ENCODE measurements around the gene MTHFD1L. TPM values are rescaled to one million over a fixed set of nuclear protein-coding genes. Genes with fewer than 3 reads are reported as not detected.
A peak's percentile ranks its signal among the peaks of the same experiment; 100 is the strongest.

The MTHFD1L gene
- total and polyA plus RNA-seq, 3 donors from 2014 or later = 23.4 to 35.3 (median 29.5) TPM

- H3K9me3 ChIP-seq = no peaks in the 10 kb centered on the region
- 89 to 96% methylated on average over 3 of the region's 3 CpGs for WGBS, 2 donors
- intact Hi-C loops (cut with DNase I; ENCODE audit: low total_unique reads) = no loop called here
- no peak overlapping the region for H3K4me3 ChIP-seq
- H3K27me3 ChIP-seq = no peaks in the 10 kb centered on the region
- TF ChIP-seq CTCF (IDR thresholded peaks at IDR 0.05) = no peak
- TF ChIP-seq POLR2A (IDR thresholded peaks at IDR 0.05) = no peak
- H3K36me3 ChIP-seq (ENCODE audit: low read depth, missing control alignments) = no peaks in the 10 kb centered on the region
- DNase-seq = no peak
- no peak overlapping the region for H3K27ac ChIP-seq
- peaks cover 7% of the 10 kb centered on the region for H3K4me1 ChIP-seq
Measured at GRCh38 chr6:150900049-150900448, 34.5 kb downstream of the MTHFD1L start.

GRCh38 chr6:150902142-150902776 lies 36.8 kb downstream of the MTHFD1L start:
- intact Hi-C loops (cut with DNase I; ENCODE audit: low total_unique reads) = no loop called here
- Histone ChIP-seq H3K9me3 (no peaks in the 10 kb centered on the region), H3K4me3 (no peak overlapping the region), H3K4me1 (peaks cover 13% of the 10 kb centered on the region), H3K27me3 (no peaks in the 10 kb centered on the region), H3K36me3 (ENCODE audit: low read depth, missing control alignments) (no peaks in the 10 kb centered on the region), H3K27ac (peak overlapping the region in 1 of 2 donors; percentile 16)
- TF ChIP-seq CTCF (IDR thresholded peaks at IDR 0.05) = no peak
- TF ChIP-seq POLR2A (IDR thresholded peaks at IDR 0.05) = no peak
- DNase-seq = no peak
- WGBS, 2 donors = 44 to 64% methylated on average over 3 of the region's 3 CpGs

GRCh38 chr6:150905769-150906168 lies 40.3 kb downstream of the MTHFD1L start:
- H3K27ac ChIP-seq = no peak overlapping the region
- no peaks in the 10 kb centered on the region for H3K27me3 ChIP-seq
- no peak for TF ChIP-seq POLR2A (IDR thresholded peaks at IDR 0.05)
- peak in 1 of 3 experiments; percentile 24 for TF ChIP-seq CTCF (IDR thresholded peaks at IDR 0.05)
- H3K4me1 ChIP-seq = peaks cover 13% of the 10 kb centered on the region
- intact Hi-C loops (cut with DNase I; ENCODE audit: low total_unique reads) = no loop called here
- H3K4me3 ChIP-seq = no peak overlapping the region
- DNase-seq = no peak
- no peaks in the 10 kb centered on the region for H3K9me3 ChIP-seq
- no peaks in the 10 kb centered on the region for H3K36me3 ChIP-seq (ENCODE audit: low read depth, missing control alignments)
- WGBS, 2 donors = 94 to 99% methylated on average over 6 of the region's 6 CpGs

GRCh38 chr6:150906641-150907326 lies 41.3 kb downstream of the MTHFD1L start:
- DNase-seq = no peak
- Histone ChIP-seq H3K36me3 (ENCODE audit: low read depth, missing control alignments) (no peaks in the 10 kb centered on the region), H3K27me3 (no peaks in the 10 kb centered on the region), H3K27ac (peak overlapping the region in 1 of 2 donors; percentile 10), H3K4me1 (peaks cover 13% of the 10 kb centered on the region), H3K4me3 (no peak overlapping the region), H3K9me3 (no peaks in the 10 kb centered on the region)
- WGBS, 2 donors = 60 to 61% methylated on average over 1 of the region's 1 CpG
- intact Hi-C loops (cut with DNase I; ENCODE audit: low total_unique reads) = no loop called here
- TF ChIP-seq CTCF (IDR thresholded peaks at IDR 0.05) = no peak
- no peak for TF ChIP-seq POLR2A (IDR thresholded peaks at IDR 0.05)
